DOHH2 (cell line): ENCODE measurements around the gene GALNT2.

Source experiments
- H3F3A ChIP-seq: fragments of 200-600 bp; sonication (generic), shearing (Covaris generic); 2 replicates; pipeline ENCODE4 v1.6.0; 2016; ENCODE audit warnings: antibody characterized with exemption, mild to moderate bottlenecking; ENCODE audit not compliant: control insufficient read depth, insufficient read depth
- H3K27ac ChIP-seq: fragments of 200-600 bp; sonication (generic); 2 replicates; pipeline ENCODE4 v1.5.1; 2014; ENCODE audit warnings: low read depth, mild to moderate bottlenecking, low read length, moderate library complexity
- H3K27me3 ChIP-seq: fragments of 200-600 bp; sonication (generic); 2 replicates; pipeline ENCODE4 v1.6.1; 2014; ENCODE audit warnings: mild to moderate bottlenecking, low read length, mixed read lengths; ENCODE audit not compliant: control insufficient read depth
- H3K36me3 ChIP-seq: fragments of 200-600 bp; sonication (generic); 2 replicates; pipeline ENCODE4 v1.6.1; 2014; ENCODE audit warnings: mild to moderate bottlenecking, low read length, moderate library complexity, mixed read lengths; ENCODE audit not compliant: control insufficient read depth
- H3K4me1 ChIP-seq: fragments of 200-600 bp; sonication (generic); 2 replicates; pipeline ENCODE4 v1.6.1; 2014; ENCODE audit warnings: mild to moderate bottlenecking, low read length, mixed read lengths; ENCODE audit not compliant: control insufficient read depth
- H3K4me2 ChIP-seq: fragments of 200-600 bp; sonication (generic); 2 replicates; pipeline ENCODE4 v1.6.0; 2014; ENCODE audit warnings: mild to moderate bottlenecking, low read length, moderate library complexity
- H3K4me3 ChIP-seq: fragments of 200-600 bp; sonication (generic); 2 replicates; pipeline ENCODE4 v1.5.1; 2014; ENCODE audit warnings: mild to moderate bottlenecking, low read length, mixed read lengths
- H3K79me2 ChIP-seq: fragments of 200-600 bp; sonication (generic); 2 replicates; pipeline ENCODE4 v1.6.1; 2014; ENCODE audit warnings: mild to moderate bottlenecking, low read length, mixed read lengths; ENCODE audit not compliant: control insufficient read depth
- H3K9me2 ChIP-seq: fragments of 200-600 bp; sonication (generic); replicated peaks from 2 replicates; pipeline ENCODE4 v1.6.1; 2014; ENCODE audit warnings: mild to moderate bottlenecking, low read length, mixed read lengths; ENCODE audit not compliant: control insufficient read depth
- H3K9me3 ChIP-seq: fragments of 200-600 bp; sonication (generic); 2 replicates; pipeline ENCODE4 v1.6.1; 2014; ENCODE audit warnings: antibody characterized with exemption, low read length, mixed read lengths; ENCODE audit not compliant: control insufficient read depth, insufficient read depth
- H4K20me1 ChIP-seq: fragments of 200-600 bp; sonication (generic); 2 replicates; pipeline ENCODE4 v1.6.0; 2014; ENCODE audit warnings: low read depth, mild to moderate bottlenecking, antibody characterized with exemption, low read length, moderate library complexity; ENCODE audit not compliant: control insufficient read depth, insufficient read depth
- EZH2phosphoT487 ChIP-seq: fragments of 200-600 bp; sonication (generic); IDR thresholded peaks from 2 replicates; pipeline ENCODE4 v1.6.1; 2017; ENCODE audit warnings: borderline replicate concordance, mild to moderate bottlenecking, antibody characterized with exemption, low read length, moderate library complexity, mixed read lengths
- TF ChIP-seq, protein P1 (sequence below): fragments of 200-600 bp; sonication (generic); IDR thresholded peaks from one replicate; pipeline ENCODE4 v1.5.1; 2014; ENCODE audit warnings: antibody characterized with exemption, mild to moderate bottlenecking, low read depth, low read length; ENCODE audit not compliant: poor library complexity, severe bottlenecking

GALNT2 gene

DNA sequence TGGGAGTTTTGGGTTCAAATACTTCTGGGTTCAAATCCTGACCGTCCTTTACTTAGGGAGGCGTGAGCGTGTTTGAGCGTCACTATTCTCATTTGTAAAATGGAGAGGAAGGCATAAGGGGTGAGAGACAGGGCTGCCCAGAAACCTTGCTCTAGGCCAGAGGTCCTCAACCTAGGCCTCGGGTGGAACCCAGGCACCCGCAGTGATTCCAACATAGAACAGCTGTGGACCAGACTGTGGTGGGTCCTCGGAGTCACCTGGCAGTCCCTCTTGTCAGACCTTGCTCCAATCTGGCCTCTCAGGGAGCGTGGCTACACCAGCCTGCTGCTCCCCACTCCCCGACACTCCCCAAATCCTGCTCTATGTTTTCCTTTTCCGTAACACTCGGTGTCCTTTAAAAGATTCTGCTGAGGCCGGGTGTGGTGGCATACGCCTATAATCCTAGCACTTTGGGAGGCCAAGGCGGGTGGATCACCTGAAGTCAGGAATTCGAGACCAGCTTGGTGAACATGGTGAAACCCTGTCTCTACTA lies 242.7 kb downstream of the GALNT2 start:
- no peak for TF ChIP-seq EZH2phosphoT487
- TF ChIP-seq, protein P1, sequence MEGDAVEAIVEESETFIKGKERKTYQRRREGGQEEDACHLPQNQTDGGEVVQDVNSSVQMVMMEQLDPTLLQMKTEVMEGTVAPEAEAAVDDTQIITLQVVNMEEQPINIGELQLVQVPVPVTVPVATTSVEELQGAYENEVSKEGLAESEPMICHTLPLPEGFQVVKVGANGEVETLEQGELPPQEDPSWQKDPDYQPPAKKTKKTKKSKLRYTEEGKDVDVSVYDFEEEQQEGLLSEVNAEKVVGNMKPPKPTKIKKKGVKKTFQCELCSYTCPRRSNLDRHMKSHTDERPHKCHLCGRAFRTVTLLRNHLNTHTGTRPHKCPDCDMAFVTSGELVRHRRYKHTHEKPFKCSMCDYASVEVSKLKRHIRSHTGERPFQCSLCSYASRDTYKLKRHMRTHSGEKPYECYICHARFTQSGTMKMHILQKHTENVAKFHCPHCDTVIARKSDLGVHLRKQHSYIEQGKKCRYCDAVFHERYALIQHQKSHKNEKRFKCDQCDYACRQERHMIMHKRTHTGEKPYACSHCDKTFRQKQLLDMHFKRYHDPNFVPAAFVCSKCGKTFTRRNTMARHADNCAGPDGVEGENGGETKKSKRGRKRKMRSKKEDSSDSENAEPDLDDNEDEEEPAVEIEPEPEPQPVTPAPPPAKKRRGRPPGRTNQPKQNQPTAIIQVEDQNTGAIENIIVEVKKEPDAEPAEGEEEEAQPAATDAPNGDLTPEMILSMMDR: no peak
- Histone ChIP-seq H3K4me2 (no peak overlapping the region), H4K20me1 (no peaks in the 10 kb centered on the region), H3K27ac (no peak overlapping the region), H3F3A (no peaks in the 10 kb centered on the region), H3K4me3 (no peak overlapping the region), H3K9me2 (no peaks in the 10 kb centered on the region), H3K9me3 (no peaks in the 10 kb centered on the region), H3K79me2 (no peaks in the 10 kb centered on the region), H3K36me3 (no peaks in the 10 kb centered on the region), H3K4me1 (peaks cover 7% of the 10 kb centered on the region), H3K27me3 (no peaks in the 10 kb centered on the region)

DNA sequence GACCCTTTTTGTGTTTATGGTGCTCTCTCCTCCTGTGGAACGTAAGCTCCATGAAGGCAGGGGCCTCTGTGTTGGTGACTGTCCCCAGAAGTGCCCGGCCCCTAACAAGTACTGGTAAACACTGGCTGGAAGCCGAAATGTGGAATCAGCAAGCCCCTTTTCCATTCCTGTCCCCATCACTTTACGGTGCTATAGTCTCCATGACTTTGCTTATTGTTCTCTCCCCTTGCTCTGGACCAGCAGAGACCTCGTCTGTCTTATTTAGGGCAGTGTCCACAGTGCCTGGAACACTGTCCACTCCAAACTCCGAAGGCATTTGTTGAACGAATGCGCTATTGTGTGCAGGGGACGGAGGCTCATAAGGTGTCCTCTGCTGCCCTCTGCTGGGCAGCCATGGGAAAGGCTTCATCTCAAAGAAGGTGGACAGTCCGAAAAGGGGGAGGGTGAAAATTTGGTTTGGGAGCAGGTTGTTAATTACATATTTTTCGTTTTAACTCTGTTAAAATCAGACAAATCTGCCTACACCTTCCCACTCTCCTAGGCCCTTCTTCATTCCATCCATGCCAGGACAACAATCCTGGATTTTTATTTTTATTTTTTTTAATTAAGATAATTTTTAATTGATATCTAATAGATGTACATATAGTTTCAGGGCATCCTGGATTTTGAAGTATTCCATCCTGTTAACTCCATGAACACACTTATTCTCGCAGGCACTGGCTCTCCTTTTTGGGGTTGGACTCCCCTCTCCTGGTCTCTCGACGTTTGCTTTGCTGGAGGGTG lies 243.5 kb downstream of the GALNT2 start:
- no peaks in the 10 kb centered on the region for H3K79me2 ChIP-seq
- no peaks in the 10 kb centered on the region for H3K36me3 ChIP-seq
- peaks cover 7% of the 10 kb centered on the region for H3K4me1 ChIP-seq
- H3K9me3 ChIP-seq: no peaks in the 10 kb centered on the region
- no peak overlapping the region for H3K27ac ChIP-seq
- TF ChIP-seq, protein P1: peak; percentile 94
- TF ChIP-seq EZH2phosphoT487: no peak
- H3F3A ChIP-seq: no peaks in the 10 kb centered on the region
- no peaks in the 10 kb centered on the region for H3K27me3 ChIP-seq
- no peak overlapping the region for H3K4me2 ChIP-seq
- no peaks in the 10 kb centered on the region for H3K9me2 ChIP-seq
- H3K4me3 ChIP-seq: no peak overlapping the region
- H4K20me1 ChIP-seq: no peaks in the 10 kb centered on the region

DNA sequence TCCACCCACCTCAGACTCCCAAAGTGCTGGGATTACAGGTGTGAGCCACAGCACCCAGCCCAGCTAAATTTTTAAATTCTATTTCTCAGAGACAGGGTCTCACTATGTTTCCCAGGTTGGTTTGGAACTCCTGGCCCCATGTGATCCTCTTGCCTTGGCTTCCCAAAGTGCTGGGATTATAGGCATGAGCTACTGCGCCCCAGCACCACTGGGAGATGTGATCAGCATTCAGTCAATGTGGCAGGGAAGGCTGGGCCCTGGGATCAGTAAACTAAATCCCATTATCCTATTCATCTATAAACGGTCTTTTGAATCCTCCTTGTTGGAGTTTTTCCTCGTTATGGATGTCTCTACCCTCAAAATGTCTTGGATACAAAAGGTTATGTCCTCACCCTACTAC lies 245.6 kb downstream of the GALNT2 start:
- Histone ChIP-seq H3K9me3 (no peaks in the 10 kb centered on the region), H3K4me1 (no peaks in the 10 kb centered on the region), H3K9me2 (no peaks in the 10 kb centered on the region), H3K36me3 (no peaks in the 10 kb centered on the region), H3K27ac (no peak overlapping the region), H3K4me2 (no peak overlapping the region), H3K79me2 (no peaks in the 10 kb centered on the region), H4K20me1 (no peaks in the 10 kb centered on the region), H3K27me3 (no peaks in the 10 kb centered on the region), H3F3A (no peaks in the 10 kb centered on the region), H3K4me3 (no peak overlapping the region)
- TF ChIP-seq, protein P1: no peak
- TF ChIP-seq EZH2phosphoT487: no peak
